Iris pigment epithelial cell (primary cell): ENCODE data around the gene PILRA.
"Not testable (repeated sequence)": the region's sequence is repeated elsewhere in the genome, so short reads cannot be mapped to it uniquely, and the experiment has no call there.

ENCODE experiments used
- DNase-seq: peaks from one replicate; pipeline ENCODE4 v3.0.0-alpha.2; 2011; ENCODE audit warnings: low read depth

The PILRA gene

DNA sequence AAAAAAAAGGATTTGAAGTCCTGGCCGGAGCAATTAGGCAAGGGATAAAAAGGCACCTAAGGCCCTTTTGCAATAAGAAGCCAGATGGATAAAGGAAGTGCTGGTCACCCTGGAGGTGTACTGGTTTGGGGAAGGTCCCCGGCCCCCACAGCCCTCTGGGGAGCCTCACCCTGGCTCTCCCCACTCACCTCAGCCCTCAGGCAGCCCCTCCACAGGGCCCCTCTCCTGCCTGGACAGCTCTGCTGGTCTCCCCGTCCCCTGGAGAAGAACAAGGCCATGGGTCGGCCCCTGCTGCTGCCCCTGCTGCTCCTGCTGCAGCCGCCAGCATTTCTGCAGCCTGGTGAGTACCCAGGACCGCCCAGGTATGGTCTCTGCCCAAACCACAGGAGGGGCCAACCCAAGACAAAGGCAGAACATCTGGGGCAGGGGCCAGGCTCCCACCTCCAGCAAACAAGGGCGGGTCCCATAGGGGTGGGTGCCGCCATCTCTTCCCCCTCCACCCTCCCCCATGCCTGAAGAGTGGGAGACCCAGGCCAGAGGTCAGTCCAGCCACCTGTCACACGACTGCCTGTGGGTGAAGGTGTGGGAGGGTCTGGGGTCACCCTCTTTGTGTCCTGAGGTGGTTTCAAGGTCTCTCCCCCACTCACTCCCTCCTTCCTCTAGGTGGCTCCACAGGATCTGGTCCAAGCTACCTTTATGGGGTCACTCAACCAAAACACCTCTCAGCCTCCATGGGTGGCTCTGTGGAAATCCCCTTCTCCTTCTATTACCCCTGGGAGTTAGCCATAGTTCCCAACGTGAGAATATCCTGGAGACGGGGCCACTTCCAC is 15.0 kb upstream of the PILRA start, which contains the start of gene PILRB:
Gene PILRB (plus strand): TSS at position 91 of the 830 bp plus-strand sequence. CDS start 186 bp downstream, at position 277.
- no peak for DNase-seq

DNA sequence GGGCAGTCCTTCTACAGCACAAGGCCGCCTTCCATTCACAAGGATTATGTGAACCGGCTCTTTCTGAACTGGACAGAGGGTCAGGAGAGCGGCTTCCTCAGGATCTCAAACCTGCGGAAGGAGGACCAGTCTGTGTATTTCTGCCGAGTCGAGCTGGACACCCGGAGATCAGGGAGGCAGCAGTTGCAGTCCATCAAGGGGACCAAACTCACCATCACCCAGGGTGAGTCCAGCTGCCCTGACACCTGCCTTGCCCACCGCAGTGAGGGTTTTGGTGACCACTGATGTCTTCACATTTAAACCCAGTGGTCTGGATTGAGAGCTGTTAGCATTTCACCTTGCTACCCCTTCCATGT is 14.5 kb upstream of the PILRA start:
- DNase-seq, result no peak

DNA sequence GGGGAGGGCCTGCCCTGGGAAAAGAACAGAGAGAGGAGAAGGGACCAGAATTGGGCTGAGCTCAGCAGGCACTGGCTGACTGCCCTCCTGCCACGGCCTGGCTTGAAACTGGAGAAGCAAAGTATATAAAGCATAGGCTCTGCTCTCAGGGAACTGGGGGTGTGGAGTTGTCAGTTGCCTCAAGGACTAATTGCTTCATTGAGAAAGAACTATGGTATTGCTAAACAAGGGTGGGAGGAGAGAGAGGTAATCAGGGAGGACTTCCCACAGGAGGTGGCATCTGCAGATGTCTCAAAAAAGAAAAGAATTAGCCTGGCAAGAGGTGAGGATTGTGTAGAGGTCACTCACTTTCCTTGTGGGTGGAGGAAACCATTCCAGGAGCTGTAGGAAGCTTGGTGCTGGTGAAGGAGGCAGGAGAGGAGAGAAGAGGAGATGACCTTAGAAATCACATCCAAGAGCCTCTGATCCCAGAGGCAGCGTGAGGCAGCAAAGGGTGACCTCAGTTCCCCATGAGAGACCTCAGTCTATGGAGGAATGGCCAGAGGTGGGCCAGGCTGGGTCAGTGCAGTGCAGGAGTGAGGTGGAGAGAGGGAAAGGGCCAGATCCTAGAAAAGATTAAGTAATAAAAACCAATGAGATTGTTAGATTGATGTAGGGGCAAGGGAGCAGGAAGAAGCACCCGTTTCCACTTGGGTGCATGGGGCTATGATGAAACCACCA is 13.0 kb upstream of the PILRA start:
- DNase-seq, result no peak

DNA sequence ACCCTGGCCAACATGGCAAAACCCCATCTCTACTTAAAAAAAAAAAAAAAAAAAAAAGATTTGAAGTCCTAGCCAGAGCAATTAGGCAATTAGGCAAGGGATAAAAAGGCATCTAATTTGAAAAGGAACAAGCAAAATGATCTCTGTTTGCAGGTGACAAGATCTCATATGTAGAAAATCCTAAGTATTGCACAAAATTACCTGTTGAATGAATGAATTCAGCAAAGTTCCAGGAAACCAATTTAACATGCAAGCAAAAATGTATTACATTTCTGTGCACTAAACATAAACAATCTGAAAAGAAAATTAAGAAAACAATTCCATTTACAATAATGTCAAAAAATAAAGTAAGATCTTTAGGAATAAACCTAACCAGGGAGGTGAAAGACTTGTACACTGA is 10.2 kb upstream of the PILRA start:
- no peak for DNase-seq

DNA sequence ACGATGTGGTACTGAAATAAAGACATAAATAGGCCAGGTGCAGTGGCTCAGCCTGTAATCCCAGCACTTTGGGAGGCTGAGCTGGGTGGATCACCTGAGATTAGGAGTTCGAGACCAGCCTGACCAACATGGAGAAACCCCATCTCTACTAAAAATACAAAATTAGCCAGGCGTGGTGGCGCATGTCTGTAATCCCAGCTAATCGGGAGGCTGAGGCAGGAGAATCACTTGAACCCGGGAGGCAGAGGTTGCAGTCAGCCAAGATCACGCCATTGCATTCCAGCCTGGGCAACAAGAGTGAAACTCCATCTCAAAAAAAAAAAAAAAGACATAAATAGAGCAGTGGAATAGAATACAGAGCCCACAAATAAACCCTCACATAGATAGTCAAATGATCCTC is 9.5 kb upstream of the PILRA start:
- DNase-seq, result not testable (repeated sequence)

DNA sequence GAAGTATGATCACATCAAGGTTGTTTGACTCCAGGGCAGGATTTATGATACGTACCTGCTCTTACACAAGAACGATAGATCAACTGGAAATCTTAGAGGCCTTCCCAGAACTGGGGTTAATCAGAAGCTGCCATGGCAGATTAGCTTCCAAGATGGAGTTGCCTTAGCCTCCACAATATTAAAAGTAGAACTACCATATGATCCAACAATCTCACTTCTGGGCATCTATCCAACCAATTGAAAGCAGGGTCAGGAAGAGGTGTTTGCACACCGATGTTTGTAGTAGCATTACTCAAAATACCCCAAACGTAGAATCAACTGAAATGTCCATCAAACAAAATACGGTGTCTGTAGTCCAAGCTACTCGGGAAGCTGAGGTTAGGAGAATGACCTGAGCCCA is 8.8 kb upstream of the PILRA start:
- DNase-seq, result no peak

DNA sequence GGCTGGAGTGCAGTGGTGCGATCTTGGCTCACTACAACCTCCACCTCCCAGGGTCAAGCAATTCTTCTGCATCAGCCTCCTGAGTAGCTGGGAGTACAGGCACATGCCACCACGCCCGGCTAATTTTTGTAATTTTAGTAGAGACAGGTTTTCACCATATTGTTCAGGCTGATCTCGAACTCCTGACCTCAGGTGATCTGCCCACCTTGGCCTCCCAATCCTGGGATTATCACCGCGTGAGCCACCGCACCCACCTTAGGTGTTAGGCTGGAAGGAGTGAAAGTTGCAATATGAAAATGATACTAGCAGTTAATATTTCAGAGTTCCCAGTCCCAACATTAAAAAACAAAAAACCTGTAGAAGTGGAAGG is 7.3 kb upstream of the PILRA start:
- not testable (repeated sequence) for DNase-seq

DNA sequence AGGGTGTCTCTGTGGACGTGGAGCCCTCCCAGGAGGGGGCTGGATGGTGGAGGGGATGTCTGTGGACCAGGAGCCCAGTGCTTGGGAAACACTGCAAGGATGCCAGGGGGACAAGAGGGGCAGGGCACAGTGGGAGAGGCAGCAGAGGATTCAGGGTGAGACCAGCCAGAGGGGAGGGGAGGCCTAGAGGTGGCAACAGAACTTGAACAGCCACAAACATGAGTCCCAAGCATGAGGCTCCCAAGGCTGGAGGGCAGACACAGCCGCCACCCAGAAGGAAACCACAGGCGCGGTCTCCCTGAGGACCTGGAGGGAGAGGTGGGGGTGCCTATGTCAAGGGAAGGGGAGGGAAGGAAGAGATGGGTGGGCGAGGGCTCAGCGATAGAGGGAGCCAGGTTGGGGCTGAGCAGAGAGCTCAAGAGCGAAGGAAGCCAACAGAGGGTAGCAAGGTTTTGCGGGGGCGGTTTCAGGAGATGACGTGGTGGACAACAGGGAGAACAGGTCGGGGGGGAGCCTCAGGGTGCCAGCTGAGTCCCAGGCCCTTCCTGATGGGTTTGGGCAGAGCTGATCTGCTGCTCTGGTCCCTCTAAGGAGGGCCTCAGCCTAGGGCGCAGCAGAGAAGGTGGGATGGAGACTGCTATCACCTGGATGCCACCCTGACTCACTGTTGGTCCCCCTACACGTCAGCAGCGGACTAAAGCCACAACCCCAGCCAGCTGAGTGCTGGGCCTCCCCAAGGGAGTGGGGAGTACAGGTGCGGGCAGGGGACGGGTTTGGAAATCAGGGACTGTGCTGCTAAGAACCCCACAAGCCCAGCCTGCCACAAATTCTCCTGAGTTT is 6.7 kb upstream of the PILRA start:
- DNase-seq, result no peak

DNA sequence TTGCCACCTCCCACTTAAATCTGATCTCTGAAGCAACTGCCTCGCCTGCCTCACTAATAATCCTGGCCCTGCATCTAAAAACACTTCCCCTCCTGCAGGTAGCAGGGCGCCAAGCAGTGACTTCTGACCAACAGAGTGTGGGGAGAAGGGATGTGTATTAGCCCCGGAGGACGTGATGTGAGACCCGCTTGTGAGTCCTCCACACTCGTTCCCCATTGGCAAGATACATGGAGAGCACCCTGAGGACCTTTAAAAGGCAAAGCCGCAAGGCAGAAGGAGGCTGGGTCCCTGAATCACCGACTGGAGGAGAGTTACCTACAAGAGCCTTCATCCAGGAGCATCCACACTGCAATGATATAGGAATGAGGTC is 6.1 kb upstream of the PILRA start:
- no peak for DNase-seq

DNA sequence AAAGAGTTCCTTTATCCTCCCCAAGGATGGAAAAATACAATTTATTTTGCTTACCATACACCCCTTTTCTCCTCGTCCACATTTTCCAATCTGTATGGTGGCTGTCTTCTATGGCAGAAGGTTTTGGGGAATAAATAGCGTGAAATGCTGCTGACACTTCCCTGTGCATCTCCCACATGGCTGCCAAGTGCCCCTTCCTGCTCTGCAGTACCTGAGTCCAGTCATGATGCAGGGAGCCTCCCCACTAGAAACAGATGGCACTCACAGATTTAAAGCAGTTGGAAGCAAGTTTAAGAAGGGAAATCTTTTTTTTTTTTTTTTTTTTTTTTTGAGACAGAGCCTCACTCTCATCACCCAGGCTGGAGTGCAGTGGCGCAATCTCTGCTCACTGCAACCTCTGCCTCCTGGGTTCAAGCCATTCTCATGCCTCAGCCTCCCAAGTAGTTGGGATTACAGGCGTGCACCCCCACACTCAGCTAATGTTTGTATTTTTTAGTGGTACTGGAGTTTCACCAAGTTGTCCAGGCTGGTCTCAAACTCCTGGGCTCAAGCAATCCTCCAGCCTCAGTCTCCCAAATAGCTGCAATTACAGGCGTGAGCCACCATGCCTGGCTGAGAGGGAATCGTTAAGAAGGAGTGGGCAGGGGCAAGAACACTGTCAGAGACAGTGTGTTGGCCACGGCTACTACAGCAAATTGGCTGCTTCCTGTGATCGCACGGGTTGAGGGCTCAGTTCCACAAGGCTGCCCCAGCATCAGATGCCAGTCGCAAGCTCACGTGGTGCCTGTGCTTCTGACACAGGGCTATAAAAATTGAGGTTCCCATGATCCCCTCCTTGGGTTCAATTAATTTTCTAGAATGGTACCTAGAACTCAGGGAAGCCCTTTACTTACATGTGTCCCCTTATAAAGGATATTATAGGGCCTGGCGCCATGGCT is 5.3 kb upstream of the PILRA start:
- no peak for DNase-seq

DNA sequence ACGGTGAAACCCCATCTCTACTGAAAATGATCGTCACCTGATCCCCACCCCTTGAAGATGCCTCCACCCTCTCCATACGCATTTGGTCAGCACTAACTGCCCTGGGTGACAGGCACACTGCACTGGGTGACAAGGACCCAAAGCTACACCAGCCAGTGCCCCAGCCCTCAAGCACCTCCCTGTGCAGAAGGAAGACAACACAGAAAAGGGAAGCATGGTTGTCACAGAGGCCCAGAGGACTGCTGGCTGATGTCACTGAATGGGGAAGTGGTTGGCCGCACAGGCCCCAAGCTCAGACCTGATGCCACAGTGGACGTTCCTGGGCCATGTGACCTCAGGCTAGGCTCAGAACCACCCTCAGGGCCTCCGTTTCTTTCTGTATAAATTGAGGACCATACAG is 4.2 kb upstream of the PILRA start:
- DNase-seq, result no peak

DNA sequence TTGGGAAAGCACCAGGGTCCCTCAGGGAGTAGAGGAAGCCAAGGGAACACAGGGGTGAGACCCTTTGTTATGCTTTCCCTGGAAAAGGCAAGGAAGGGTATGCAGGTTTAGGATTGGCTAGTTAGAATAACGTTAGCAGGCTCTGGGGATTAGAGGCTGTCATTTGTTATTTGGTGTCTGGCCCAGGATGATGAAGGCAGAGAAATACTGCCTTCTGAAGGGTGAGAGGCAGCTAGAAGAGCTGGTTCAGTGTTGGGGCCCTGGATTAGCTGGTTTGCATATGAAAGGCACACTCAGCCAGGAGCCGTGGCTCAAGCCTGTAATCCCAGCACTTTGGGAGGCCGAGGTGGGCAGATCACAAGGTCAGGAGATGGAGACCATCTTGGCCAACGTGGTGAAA is 3.0 kb upstream of the PILRA start:
- no peak for DNase-seq

DNA sequence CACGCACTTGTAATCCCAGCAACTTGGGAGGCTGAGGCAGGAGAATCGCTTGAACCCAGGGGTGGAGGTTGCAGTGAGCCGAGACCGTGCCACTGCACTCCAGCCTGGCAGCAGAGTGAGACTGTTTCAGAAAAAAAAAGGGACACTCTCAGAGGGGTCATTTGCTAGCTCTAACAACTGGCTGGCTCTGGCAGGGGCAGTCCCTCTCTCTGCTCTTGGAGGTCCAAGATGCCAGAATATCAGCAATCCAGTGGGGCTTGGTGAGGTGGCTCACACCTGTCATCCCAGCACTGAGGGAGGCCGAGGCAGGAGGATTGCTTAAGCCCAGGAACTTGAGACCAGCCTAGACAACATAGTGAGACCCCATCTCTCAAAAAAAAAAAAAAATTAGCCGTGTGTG is 2.5 kb upstream of the PILRA start:
- no peak for DNase-seq

DNA sequence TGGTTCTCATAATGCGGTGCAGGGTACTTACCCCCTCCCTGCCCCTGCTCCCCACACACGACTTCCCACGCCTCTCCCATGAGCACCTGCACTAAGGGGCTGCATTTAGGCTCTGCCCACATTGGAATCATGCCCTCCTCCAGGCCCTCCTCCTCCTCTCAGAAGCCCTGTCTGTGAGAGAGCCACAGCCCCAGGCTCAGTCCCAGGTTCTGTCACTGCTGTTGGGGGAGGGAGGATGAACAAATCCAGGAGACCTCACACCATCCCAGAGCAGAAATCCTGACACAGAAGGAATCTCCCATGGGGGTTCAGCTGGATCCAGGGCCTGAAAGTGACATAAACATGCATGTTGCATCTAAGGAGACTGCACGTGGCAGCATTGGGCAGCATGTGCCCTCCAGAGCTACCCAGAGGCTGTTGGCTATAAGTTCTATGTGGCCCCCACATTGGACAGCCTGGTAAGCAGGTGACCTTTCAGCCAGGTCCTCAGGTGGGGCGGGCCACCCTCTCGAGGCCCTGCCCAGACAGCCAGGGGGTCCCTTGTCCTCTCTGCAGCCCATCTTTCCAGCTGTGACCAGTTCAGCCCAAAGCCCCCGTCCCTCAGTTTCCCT is 1.6 kb upstream of the PILRA start:
- DNase-seq, result no peak

DNA sequence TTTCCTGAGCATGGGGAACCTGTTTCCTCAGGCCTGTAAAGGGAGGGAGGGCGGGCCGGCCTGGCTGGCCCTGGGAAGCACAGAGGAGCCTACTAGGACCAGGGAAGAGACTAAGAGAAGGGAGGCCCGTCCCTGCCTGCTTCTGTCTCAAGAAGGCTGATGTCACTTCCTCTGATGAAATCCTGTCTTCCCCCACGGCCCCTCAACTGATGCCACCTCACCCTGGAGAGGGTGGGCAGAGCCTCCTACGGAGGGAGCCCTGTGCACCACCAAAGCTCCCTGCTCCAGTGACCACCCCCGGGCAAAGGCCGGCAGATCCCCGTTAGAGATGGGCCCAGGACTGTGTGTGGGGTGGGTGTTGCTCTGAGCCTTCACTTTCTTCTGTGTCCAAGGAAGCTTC is 1.0 kb upstream of the PILRA start:
- DNase-seq, result peak; percentile 78

DNA sequence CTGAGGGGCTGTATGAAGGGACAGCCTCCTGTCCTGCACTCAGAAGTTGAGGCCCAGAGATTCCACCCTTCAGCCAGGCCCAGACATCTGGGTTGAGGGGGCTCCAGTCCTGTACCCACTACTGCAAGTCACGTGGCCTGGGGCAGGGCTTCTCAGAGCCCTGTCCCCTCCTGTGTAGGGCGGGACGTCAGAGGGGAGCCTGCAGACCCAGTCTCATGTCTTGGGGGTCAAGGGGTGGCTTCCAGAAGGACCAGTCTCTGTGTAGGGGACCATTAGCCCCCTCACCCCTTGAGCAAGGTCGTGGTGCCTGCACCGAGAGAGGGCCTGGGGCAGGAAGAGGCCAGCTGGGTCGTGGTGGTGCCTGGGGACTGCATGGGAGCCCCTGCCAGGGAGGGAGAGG is 593 bp upstream of the PILRA start:
- DNase-seq, result no peak

DNA sequence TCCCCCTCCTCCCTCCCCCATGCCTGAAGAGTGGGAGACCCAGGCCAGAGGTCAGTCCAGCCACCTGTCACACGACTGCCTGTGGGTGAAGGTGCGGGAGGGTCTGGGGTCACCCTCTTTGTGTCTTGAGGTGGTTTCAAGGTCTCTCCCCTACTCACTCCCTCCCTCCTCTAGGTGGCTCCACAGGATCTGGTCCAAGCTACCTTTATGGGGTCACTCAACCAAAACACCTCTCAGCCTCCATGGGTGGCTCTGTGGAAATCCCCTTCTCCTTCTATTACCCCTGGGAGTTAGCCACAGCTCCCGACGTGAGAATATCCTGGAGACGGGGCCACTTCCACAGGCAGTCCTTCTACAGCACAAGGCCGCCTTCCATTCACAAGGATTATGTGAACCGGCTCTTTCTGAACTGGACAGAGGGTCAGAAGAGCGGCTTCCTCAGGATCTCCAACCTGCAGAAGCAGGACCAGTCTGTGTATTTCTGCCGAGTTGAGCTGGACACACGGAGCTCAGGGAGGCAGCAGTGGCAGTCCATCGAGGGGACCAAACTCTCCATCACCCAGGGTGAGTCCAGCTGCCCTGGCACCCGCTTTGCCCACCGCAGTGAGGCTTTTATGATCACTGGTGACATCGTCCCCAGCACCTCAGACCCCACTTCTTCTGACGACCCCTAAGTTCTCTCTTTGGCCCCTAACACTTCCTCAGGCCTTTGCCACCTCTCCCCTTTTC is 747 bp downstream of the PILRA start:
- DNase-seq, result not testable (repeated sequence)

DNA sequence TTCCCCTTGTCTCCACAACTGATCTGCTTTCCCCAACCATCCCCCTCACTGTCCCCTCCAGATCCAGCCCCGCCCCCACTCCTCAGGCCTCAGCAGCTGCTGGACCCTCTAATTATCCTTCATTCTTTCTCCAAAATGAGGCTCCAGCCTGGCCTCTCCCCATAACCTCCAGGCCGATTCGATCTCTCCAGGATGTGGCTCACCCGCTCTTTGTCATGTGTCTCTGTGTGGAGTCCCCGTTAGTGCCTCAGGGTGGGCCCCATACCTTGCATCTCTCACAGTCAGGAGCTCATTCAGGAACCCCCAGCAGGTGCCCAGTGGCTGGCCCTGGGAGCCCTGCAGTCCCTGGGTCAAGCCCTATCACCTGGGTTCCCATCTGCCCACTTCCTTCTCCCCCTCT is 1.3 kb downstream of the PILRA start:
- DNase-seq, result no peak

DNA sequence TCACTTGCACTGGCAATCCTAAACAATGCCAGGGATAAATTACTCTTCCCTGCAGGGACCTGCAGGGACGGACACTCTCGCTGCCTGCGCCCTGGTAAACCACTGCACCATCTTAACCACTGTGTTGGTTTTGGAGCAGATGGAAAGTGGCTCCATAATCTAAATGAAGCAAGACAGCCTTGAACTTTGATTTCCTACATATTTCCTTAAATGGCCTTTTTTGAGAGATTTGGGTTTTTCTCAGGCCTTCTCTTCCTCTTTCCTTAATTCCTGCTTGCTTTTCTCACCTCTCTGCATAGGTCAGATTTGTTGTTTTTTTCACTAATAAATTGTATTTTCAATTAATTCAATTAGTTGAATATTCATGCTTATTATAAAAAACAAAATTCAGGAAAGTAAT is 2.8 kb downstream of the PILRA start:
- no peak for DNase-seq

DNA sequence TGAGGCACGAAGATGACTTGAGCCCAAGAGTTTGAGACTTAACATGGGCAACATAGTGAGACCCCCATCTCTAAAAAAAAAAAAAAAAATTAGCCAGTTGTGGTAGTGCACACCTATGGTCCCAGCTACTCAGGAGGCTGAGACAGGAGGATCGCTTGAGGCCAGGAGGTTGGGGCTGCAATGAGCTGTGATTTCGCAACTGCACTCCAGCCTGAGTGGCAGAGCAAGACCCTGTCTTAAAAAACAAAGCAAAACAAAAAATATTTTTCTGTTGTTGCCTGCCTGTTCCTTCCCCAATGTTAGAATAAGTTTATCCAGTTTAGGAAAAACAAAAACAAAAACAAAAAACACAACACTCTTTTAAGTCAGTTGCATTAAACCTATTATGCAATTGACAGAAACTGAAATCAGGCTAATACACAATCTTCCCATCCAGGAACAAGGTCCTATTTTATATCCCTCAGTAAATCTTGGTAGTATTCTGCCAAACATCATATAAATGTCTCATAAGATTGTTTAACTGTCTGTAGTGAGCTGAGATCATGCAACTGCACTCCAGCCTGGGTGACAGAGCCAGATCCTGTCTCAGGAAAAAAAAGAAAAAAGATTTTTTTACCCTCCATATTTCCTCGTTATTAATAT is 4.9 kb downstream of the PILRA start:
- no peak for DNase-seq
